Keratinocyte (primary cell): ENCODE measurements around the gene SLC15A4. TPM values are rescaled to one million over a fixed set of nuclear protein-coding genes. Genes with fewer than 3 reads are reported as not detected.

Source experiments
- DNase-seq: peaks from one replicate; pipeline ENCODE4 v3.0.0-alpha.2; 2011; ENCODE audit warnings: low read depth, missing footprints, low spot score
- FAIRE-seq: peaks from 2 replicates; lab custom pipeline; 2011; peaks lifted over from hg19 to GRCh38; lab: Jason Lieb, UNC
- H2AFZ ChIP-seq: 2 replicates; pipeline ENCODE4 v1.6.0; 2012; ENCODE audit warnings: low read length, control low read depth, inconsistent platforms; ENCODE audit not compliant: control insufficient read depth
- H3K27ac ChIP-seq: 2 replicates; pipeline ENCODE4 v1.5.1; 2011; ENCODE audit warnings: low read length; ENCODE audit not compliant: control insufficient read depth, insufficient read depth
- H3K27me3 ChIP-seq: 3 replicates; pipeline ENCODE4 v1.6.0; 2011; ENCODE audit warnings: low read length; ENCODE audit not compliant: control insufficient read depth, insufficient read depth; ENCODE audit errors: extremely low read depth
- H3K36me3 ChIP-seq, 2 experiments: 2 replicates in 1 of 2; 3 replicates in 1 of 2; pipeline ENCODE4 v1.5.1; 2011; ENCODE audit warnings: low read length in 2 of 2, mild to moderate bottlenecking in 1 of 2; ENCODE audit not compliant: control insufficient read depth in 2 of 2, insufficient read depth in 2 of 2; ENCODE audit errors: extremely low read depth in 1 of 2
- H3K4me1 ChIP-seq: 3 replicates; pipeline ENCODE4 v1.5.1; 2011; ENCODE audit warnings: low read length; ENCODE audit not compliant: control insufficient read depth, insufficient read depth; ENCODE audit errors: extremely low read depth
- H3K4me2 ChIP-seq: 3 replicates; pipeline ENCODE4 v1.6.0; 2011; ENCODE audit warnings: low read depth, low read length; ENCODE audit not compliant: control insufficient read depth, insufficient read depth; ENCODE audit errors: extremely low read depth
- H3K4me3 ChIP-seq, 3 experiments: fragments of 200-600 bp in 1 of 3; sonication (generic) in 1 of 3; 2 replicates in 2 of 3; 3 replicates in 1 of 3; pipeline ENCODE4 v1.5.1; 2011 to 2016; ENCODE audit warnings: low read length in 3 of 3, mild to moderate bottlenecking in 3 of 3, control low read depth in 2 of 3, inconsistent platforms in 1 of 3, low read depth in 1 of 3, mixed read lengths in 1 of 3, mixed run types in 1 of 3, moderate library complexity in 1 of 3; ENCODE audit not compliant: control insufficient read depth in 2 of 3, insufficient read depth in 2 of 3; ENCODE audit errors: extremely low read depth in 1 of 3
- H3K79me2 ChIP-seq: 2 replicates; pipeline ENCODE4 v1.6.0; 2012; ENCODE audit warnings: low read length; ENCODE audit not compliant: control insufficient read depth, insufficient read depth
- H3K9ac ChIP-seq: 3 replicates; pipeline ENCODE4 v1.6.0; 2011; ENCODE audit warnings: low read length; ENCODE audit not compliant: control insufficient read depth, insufficient read depth; ENCODE audit errors: extremely low read depth
- H3K9me1 ChIP-seq: 3 replicates; pipeline ENCODE4 v1.6.0; 2011; ENCODE audit warnings: low read length; ENCODE audit not compliant: control insufficient read depth, insufficient read depth; ENCODE audit errors: extremely low read depth
- H3K9me3 ChIP-seq: 2 replicates; pipeline ENCODE4 v1.5.1; 2012; ENCODE audit warnings: low read depth, low read length; ENCODE audit not compliant: control insufficient read depth
- H4K20me1 ChIP-seq: 3 replicates; pipeline ENCODE4 v1.6.0; 2011; ENCODE audit warnings: low read length; ENCODE audit not compliant: control insufficient read depth, insufficient read depth; ENCODE audit errors: extremely low read depth
- CTCF ChIP-seq, 3 experiments: IDR thresholded peaks in 1 of 3; conservative IDR thresholded peaks in 1 of 3; optimal IDR thresholded peaks in 1 of 3; 2 replicates in 2 of 3; 3 replicates in 1 of 3; pipeline versions ENCODE3 to v1.5.1; 2011; ENCODE audit warnings: low read length in 3 of 3, mild to moderate bottlenecking in 3 of 3, moderate library complexity in 2 of 3, control low read depth in 1 of 3, inconsistent platforms in 1 of 3; ENCODE audit not compliant: insufficient read depth in 2 of 3; ENCODE audit errors: extremely low read depth in 1 of 3
- EZH2 ChIP-seq: IDR thresholded peaks from one replicate; pipeline ENCODE4 v1.6.1; 2012; ENCODE audit warnings: inconsistent platforms, mild to moderate bottlenecking, low read length, moderate library complexity
- dilution Hi-C: fragments of 300-500 bp; cut with MboI; formaldehyde crosslinking; loops from one replicate; pipeline ENCODE4 v1.7.0; 2020; ENCODE audit warnings: low sequenced_read_pairs; ENCODE audit not compliant: extremely low pct_ligation_motif_present
- polyA plus RNA-seq, 5 experiments: library from polyadenylated mRNA; depleted of rRNA in 3 of 5; stranded (reverse) in 3 of 5; stranded (forward) in 1 of 5; unstranded in 1 of 5; fragments of >200 nt; gene quantifications; 1 replicate in 1 of 5; 2 replicates in 3 of 5; 3 replicates in 1 of 5; pipeline versions ENCODE4 v1.2.1 to v1.2.3, GENCODE V29; 2011 to 2012; ENCODE audit warnings: missing spikeins in 2 of 5, low read depth in 1 of 5, low replicate concordance in 1 of 5

The SLC15A4 gene
- polyA plus RNA-seq, 1 donor (not counting 4 experiments of a cell fraction or from before 2014, with no cell fraction given): 39.3 TPM

- H3K4me2 ChIP-seq: peak overlapping the region; percentile 44
- H3K4me1 ChIP-seq: peaks cover 25% of the 10 kb centered on the region
- H3K79me2 ChIP-seq: peaks cover 98% of the 10 kb centered on the region
- H2AFZ ChIP-seq: no peak overlapping the region
- peak overlapping the region; percentile 24 for H3K9ac ChIP-seq
- dilution Hi-C loops: no loop called here
- peaks cover 3% of the 10 kb centered on the region for H4K20me1 ChIP-seq
- TF ChIP-seq EZH2: no peak
- no peak for TF ChIP-seq CTCF (optimal IDR thresholded peaks at IDR 0.05 in 1 of 3, IDR thresholded peaks at IDR 0.05 in 1 of 3, conservative IDR thresholded peaks at IDR 0.05 in 1 of 3; ENCODE audit: extremely low read depth in 1 of 3, insufficient read depth in 2 of 3, low read length in 3 of 3)
- no peaks in the 10 kb centered on the region for H3K9me3 ChIP-seq
- no peaks in the 10 kb centered on the region for H3K27me3 ChIP-seq
- DNase-seq: peak; percentile 45
- H3K36me3 ChIP-seq: peaks cover 14 to 16% of the 10 kb centered on the region in 2 experiments
- no peak overlapping the region for H3K4me3 ChIP-seq
- peak overlapping the region; percentile 58 for H3K27ac ChIP-seq
- H3K9me1 ChIP-seq: no peaks in the 10 kb centered on the region
- FAIRE-seq: no peak
These were observed 5.4 kb downstream of the SLC15A4 start for GRCh38 chr12:128818065-128819022.

- no peak overlapping the region for H3K4me3 ChIP-seq
- no peaks in the 10 kb centered on the region for H3K27me3 ChIP-seq
- peaks cover 22% of the 10 kb centered on the region for H3K4me1 ChIP-seq
- TF ChIP-seq CTCF (optimal IDR thresholded peaks at IDR 0.05 in 1 of 3, IDR thresholded peaks at IDR 0.05 in 1 of 3, conservative IDR thresholded peaks at IDR 0.05 in 1 of 3; ENCODE audit: extremely low read depth in 1 of 3, insufficient read depth in 2 of 3, low read length in 3 of 3): no peak
- no peak for TF ChIP-seq EZH2
- H3K9me1 ChIP-seq: no peaks in the 10 kb centered on the region
- H3K27ac ChIP-seq: peak overlapping the region; percentile 58
- peaks cover 3% of the 10 kb centered on the region for H4K20me1 ChIP-seq
- peak; percentile 20 for FAIRE-seq
- peak; percentile 13 for DNase-seq
- H3K4me2 ChIP-seq: peak overlapping the region; percentile 40
- H3K9me3 ChIP-seq: no peaks in the 10 kb centered on the region
- dilution Hi-C loops: no loop called here
- H3K9ac ChIP-seq: no peak overlapping the region
- H2AFZ ChIP-seq: no peak overlapping the region
- H3K36me3 ChIP-seq: peaks cover 16 to 18% of the 10 kb centered on the region in 2 experiments
- peaks cover 98% of the 10 kb centered on the region for H3K79me2 ChIP-seq
These were observed 6.4 kb downstream of the SLC15A4 start for GRCh38 chr12:128817111-128818015.
